Measurements from ENCODE around the gene FUT1. TPM values are rescaled to one million over a fixed set of nuclear protein-coding genes. Genes with fewer than 3 reads are reported as not detected.

FUT1 gene
- total and polyA plus RNA-seq, 2 donors (not counting 3 experiments of a cell fraction or from before 2014, with no cell fraction given): 1.9 to 4.8 TPM

DNA sequence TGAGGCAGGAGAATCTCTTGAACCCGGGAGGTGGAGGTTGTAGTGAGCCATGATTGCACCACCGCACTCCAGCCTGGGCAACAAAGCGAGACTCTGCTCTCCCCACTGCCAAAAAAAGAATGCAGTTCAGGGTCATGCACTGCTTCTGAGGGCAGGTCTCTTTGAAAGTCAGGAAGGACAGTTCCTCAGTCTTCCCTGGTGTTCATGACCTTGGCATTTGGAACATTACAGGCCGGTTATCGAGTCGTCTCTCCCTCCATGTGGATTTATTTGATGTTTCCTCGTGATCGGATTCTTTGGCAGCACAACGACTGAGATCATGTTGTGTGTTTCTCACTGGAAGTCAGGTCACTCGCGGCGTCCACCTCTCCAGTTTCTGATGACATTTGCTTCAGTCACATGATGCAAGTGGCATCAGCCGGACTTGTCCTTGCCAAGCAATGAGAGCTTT is 20.1 kb upstream of the FUT1 start:
- H3K27me3 ChIP-seq (ENCODE audit: control insufficient read depth in 2 of 2, insufficient read depth in 2 of 2, low read length in 2 of 2): no peaks in the 10 kb centered on the region
- CTCF ChIA-PET: no interaction called here
- TF ChIP-seq GATA2 (IDR thresholded peaks at IDR 0.05; ENCODE audit: insufficient read depth, insufficient read length, low read depth, low read length): no peak
- no peak for TF ChIP-seq POLR2AphosphoS5 (IDR thresholded peaks at IDR 0.05; ENCODE audit: insufficient read depth, low read depth, low read length)
- TF ChIP-seq POLR2A (IDR thresholded peaks at IDR 0.05; ENCODE audit: low read depth, low read length): no peak
- TF ChIP-seq, protein P1, sequence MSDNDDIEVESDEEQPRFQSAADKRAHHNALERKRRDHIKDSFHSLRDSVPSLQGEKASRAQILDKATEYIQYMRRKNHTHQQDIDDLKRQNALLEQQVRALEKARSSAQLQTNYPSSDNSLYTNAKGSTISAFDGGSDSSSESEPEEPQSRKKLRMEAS (IDR thresholded peaks at IDR 0.05; ENCODE audit: insufficient read depth, insufficient read length): no peak
- TF ChIP-seq, protein P2, sequence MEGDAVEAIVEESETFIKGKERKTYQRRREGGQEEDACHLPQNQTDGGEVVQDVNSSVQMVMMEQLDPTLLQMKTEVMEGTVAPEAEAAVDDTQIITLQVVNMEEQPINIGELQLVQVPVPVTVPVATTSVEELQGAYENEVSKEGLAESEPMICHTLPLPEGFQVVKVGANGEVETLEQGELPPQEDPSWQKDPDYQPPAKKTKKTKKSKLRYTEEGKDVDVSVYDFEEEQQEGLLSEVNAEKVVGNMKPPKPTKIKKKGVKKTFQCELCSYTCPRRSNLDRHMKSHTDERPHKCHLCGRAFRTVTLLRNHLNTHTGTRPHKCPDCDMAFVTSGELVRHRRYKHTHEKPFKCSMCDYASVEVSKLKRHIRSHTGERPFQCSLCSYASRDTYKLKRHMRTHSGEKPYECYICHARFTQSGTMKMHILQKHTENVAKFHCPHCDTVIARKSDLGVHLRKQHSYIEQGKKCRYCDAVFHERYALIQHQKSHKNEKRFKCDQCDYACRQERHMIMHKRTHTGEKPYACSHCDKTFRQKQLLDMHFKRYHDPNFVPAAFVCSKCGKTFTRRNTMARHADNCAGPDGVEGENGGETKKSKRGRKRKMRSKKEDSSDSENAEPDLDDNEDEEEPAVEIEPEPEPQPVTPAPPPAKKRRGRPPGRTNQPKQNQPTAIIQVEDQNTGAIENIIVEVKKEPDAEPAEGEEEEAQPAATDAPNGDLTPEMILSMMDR (IDR thresholded peaks at IDR 0.05; ENCODE audit: extremely low read depth in 1 of 2, insufficient read depth in 1 of 2, low read depth in 1 of 2, low read length in 2 of 2): no peak
- TF ChIP-seq JUN (IDR thresholded peaks at IDR 0.05; ENCODE audit: borderline replicate concordance, insufficient read depth, insufficient read length, low read depth): no peak
- no peak for TF ChIP-seq MYC (IDR thresholded peaks at IDR 0.05; ENCODE audit: low read depth, low read length)
- no peak for TF ChIP-seq EZH2 (IDR thresholded peaks at IDR 0.05; ENCODE audit: borderline replicate concordance, low read depth, low read length, severe bottlenecking)
- no peak for TF ChIP-seq FOS (IDR thresholded peaks at IDR 0.05; ENCODE audit: borderline replicate concordance, insufficient read depth, low read length)
- no peaks in the 10 kb centered on the region for H3K4me1 ChIP-seq (ENCODE audit: control insufficient read depth, extremely low read depth, insufficient read depth, low read length)
- no peak for FAIRE-seq
- H3K27ac ChIP-seq (ENCODE audit: insufficient read depth, low read depth, low read length): no peak overlapping the region
- no peak overlapping the region for H3K9ac ChIP-seq (replicated peaks; ENCODE audit: extremely low read depth, insufficient read depth, low read length)
- H3K9me1 ChIP-seq (replicated peaks; ENCODE audit: control insufficient read depth, extremely low read depth, insufficient read depth, low read length): no peaks in the 10 kb centered on the region
- DNase-seq (ENCODE audit: low read depth, low spot score): peak; percentile 13
- no peaks in the 10 kb centered on the region for H3K36me3 ChIP-seq (ENCODE audit: control insufficient read depth in 2 of 2, extremely low read depth in 1 of 2, insufficient read depth in 2 of 2, low read length in 2 of 2)
- no peak overlapping the region for H3K4me3 ChIP-seq (replicated peaks in 1 of 3; ENCODE audit: insufficient read depth in 1 of 3, low read depth in 1 of 3, low read length in 3 of 3)
- no peaks in the 10 kb centered on the region for H3K9me3 ChIP-seq (replicated peaks; ENCODE audit: control insufficient read depth, insufficient read depth, low read length)
- H3K79me2 ChIP-seq (ENCODE audit: control insufficient read depth, insufficient read depth, low read length): no peaks in the 10 kb centered on the region
- BruUV-seq (replicated peaks): no TSS peak
- dilution Hi-C loops (cut with MboI; ENCODE audit: extremely low pct_ligation_motif_present, low sequenced_read_pairs): no loop called here
- H3K4me2 ChIP-seq (ENCODE audit: insufficient read depth, low read length): no peak overlapping the region
- no peaks in the 10 kb centered on the region for H4K20me1 ChIP-seq (replicated peaks; ENCODE audit: control insufficient read depth, extremely low read depth, insufficient read depth, low read length)
- intact Hi-C loops (cut with micrococcal nuclease): no loop called here
- POLR2A ChIA-PET: no interaction called here
- no peak overlapping the region for H2AFZ ChIP-seq (ENCODE audit: low read depth, low read length)
